ENCODE data around the gene TNK2.

GRCh38 chr3:195893516-195893915, 14.8 kb downstream of the TNK2 start:
- no peak for TF ChIP-seq POLR2A (IDR thresholded peaks at IDR 0.05; ENCODE audit: low read length)
- TF ChIP-seq GATA1 (IDR thresholded peaks at IDR 0.05; ENCODE audit: low read depth, low read length) = no peak
